Ovary (tissue), 3 donors: ENCODE results near the gene ASMTL.

Experiments used
- EP300 ChIP-seq: sonication (generic); formaldehyde crosslinking; IDR thresholded peaks from one replicate; pipeline ENCODE4 v1.6.1; 2017; ENCODE audit warnings: antibody characterized with exemption
- POLR2A ChIP-seq: fragments of 450-650 bp; IDR thresholded peaks from one replicate; pipeline ENCODE4 v1.6.1; 2017; ENCODE audit warnings: antibody characterized with exemption, mild to moderate bottlenecking, moderate library complexity
- TF ChIP-seq, protein P1 (sequence below), 3 donors: fragments of 450-650 bp in 2 of 3; fragments of 200-600 bp in 1 of 3; IDR thresholded peaks; one replicate each; pipeline versions ENCODE4 v1.5.1 to v1.8.0; 2016 to 2022; ENCODE audit warnings: antibody characterized with exemption in 3 of 3, mild to moderate bottlenecking in 1 of 3
- donor health status: DM: no; HTN: no; CAD: no.

DNA sequence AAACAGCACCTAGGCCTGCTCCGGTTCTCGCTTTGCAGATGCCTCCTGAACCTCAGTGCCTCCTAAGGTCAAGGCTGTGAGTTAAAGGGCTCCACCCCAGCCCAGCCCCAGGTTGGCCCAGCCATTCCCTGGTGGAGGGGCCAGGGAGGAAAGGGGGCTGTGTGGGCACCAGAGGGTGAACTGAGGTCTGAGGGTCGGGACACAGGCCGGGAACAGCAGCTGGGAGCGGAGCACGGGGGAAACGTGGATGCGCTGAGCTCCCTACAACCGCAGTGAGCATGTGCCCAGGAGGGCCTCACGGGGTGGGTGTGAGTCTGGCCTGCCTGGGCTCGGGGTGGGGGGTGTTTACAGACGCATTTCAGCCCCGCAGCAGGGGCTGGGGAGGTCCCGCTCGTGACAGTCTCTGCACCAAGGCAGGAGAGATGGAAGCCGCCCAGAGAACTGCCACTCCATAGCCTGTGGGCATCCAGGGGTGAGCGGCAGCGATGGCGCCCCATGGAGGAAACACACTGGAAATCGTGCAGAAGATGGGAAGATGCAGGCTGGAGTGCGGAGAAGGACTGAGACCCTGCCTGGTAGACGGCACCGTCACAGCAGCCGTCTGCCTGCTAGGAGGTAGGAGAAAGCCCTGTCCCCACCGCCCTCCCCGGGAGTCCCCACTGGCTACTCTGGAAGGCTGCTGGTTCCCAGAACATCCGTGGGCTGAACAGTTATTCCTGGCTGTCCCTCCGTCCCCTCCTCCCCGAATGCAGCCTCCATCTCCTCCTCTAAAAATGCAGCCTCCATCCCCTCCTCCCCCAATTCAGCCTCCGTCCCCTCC is 50.9 kb downstream of the ASMTL start:
- TF ChIP-seq, protein P1, sequence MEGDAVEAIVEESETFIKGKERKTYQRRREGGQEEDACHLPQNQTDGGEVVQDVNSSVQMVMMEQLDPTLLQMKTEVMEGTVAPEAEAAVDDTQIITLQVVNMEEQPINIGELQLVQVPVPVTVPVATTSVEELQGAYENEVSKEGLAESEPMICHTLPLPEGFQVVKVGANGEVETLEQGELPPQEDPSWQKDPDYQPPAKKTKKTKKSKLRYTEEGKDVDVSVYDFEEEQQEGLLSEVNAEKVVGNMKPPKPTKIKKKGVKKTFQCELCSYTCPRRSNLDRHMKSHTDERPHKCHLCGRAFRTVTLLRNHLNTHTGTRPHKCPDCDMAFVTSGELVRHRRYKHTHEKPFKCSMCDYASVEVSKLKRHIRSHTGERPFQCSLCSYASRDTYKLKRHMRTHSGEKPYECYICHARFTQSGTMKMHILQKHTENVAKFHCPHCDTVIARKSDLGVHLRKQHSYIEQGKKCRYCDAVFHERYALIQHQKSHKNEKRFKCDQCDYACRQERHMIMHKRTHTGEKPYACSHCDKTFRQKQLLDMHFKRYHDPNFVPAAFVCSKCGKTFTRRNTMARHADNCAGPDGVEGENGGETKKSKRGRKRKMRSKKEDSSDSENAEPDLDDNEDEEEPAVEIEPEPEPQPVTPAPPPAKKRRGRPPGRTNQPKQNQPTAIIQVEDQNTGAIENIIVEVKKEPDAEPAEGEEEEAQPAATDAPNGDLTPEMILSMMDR (IDR thresholded peaks at IDR 0.05), result no peak
- no peak for TF ChIP-seq POLR2A
- TF ChIP-seq EP300, result no peak
